ENCODE data around the gene METTL25B.

- TF ChIP-seq, protein P1, sequence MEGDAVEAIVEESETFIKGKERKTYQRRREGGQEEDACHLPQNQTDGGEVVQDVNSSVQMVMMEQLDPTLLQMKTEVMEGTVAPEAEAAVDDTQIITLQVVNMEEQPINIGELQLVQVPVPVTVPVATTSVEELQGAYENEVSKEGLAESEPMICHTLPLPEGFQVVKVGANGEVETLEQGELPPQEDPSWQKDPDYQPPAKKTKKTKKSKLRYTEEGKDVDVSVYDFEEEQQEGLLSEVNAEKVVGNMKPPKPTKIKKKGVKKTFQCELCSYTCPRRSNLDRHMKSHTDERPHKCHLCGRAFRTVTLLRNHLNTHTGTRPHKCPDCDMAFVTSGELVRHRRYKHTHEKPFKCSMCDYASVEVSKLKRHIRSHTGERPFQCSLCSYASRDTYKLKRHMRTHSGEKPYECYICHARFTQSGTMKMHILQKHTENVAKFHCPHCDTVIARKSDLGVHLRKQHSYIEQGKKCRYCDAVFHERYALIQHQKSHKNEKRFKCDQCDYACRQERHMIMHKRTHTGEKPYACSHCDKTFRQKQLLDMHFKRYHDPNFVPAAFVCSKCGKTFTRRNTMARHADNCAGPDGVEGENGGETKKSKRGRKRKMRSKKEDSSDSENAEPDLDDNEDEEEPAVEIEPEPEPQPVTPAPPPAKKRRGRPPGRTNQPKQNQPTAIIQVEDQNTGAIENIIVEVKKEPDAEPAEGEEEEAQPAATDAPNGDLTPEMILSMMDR (IDR thresholded peaks at IDR 0.05) = no peak
- no peak for TF ChIP-seq POLR2A (IDR thresholded peaks at IDR 0.05)
- no peak for TF ChIP-seq POLR2AphosphoS5 (IDR thresholded peaks at IDR 0.05)
- TF ChIP-seq EP300 (IDR thresholded peaks at IDR 0.05) = no peak
Observed at GRCh38 chr1:156741481-156741983, 13.3 kb downstream of the METTL25B start.

All from sigmoid colon (tissue), 4 donors.